ENCODE data around the gene GRIK4.

DNA sequence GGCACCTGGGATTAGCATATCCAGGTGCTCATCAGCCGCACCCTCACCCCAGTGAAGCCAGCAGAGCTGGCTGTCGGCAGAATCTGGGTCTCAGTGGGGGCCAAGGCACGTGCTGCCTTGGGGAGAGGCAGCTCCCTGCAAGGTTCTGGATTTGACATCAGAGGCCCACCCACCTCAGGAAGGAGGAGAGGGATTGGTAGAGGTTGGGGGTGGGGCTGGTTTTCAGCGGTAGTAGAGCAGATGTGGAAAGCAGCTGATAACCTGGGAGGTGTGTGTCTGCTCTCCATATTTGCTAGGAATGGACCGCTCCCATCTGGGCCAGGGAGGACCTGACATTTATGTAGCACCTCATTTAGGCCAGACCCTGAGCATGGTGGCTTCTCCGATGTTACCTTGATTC is 147.5 kb downstream of the GRIK4 start:
- TF ChIP-seq, protein P1, sequence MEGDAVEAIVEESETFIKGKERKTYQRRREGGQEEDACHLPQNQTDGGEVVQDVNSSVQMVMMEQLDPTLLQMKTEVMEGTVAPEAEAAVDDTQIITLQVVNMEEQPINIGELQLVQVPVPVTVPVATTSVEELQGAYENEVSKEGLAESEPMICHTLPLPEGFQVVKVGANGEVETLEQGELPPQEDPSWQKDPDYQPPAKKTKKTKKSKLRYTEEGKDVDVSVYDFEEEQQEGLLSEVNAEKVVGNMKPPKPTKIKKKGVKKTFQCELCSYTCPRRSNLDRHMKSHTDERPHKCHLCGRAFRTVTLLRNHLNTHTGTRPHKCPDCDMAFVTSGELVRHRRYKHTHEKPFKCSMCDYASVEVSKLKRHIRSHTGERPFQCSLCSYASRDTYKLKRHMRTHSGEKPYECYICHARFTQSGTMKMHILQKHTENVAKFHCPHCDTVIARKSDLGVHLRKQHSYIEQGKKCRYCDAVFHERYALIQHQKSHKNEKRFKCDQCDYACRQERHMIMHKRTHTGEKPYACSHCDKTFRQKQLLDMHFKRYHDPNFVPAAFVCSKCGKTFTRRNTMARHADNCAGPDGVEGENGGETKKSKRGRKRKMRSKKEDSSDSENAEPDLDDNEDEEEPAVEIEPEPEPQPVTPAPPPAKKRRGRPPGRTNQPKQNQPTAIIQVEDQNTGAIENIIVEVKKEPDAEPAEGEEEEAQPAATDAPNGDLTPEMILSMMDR (conservative IDR thresholded peaks at IDR 0.05 in 1 of 2, IDR thresholded peaks at IDR 0.05 in 1 of 2; ENCODE audit: extremely low read depth in 1 of 2, insufficient read depth in 1 of 2, low read depth in 1 of 2, low read length in 2 of 2): no peak
- no peak for TF ChIP-seq EZH2 (IDR thresholded peaks at IDR 0.05; ENCODE audit: borderline replicate concordance, low read length)

All from mammary epithelial cell (primary cell).